GM21381 (cell line): ENCODE results near the gene ARMC6.
"Not testable (repeated sequence)": the region's sequence is repeated elsewhere in the genome, so short reads cannot be mapped to it uniquely, and the experiment has no call there.

Source experiments
- ATAC-seq: cut with Tn5 transposase; IDR thresholded peaks from one replicate; pipeline ENCODE4 v1.9.1; 2021; ENCODE audit warnings: mild to moderate bottlenecking, moderate library complexity; ENCODE audit not compliant: unreplicated experiment

ARMC6 gene

DNA sequence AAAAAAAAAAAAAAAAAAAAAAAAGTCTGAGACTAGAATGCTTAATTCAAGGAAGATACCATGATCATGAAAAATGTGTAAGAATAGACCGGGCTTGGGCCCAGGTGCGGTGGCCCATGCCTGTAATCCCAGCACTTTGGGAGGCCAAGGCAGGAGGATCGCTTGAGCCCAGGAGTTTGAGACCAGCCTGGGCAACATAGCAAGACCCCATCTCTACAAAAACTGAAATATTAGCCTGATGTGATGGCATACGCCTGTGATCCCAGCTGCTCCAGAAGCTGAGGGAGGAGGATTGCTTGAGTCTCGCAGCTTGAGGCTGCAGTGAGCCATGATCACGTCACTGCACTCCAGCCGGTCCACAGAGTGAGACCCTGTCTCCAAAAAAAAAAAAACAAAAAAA is 73.5 kb downstream of the ARMC6 start:
- ATAC-seq, result not testable (repeated sequence)

DNA sequence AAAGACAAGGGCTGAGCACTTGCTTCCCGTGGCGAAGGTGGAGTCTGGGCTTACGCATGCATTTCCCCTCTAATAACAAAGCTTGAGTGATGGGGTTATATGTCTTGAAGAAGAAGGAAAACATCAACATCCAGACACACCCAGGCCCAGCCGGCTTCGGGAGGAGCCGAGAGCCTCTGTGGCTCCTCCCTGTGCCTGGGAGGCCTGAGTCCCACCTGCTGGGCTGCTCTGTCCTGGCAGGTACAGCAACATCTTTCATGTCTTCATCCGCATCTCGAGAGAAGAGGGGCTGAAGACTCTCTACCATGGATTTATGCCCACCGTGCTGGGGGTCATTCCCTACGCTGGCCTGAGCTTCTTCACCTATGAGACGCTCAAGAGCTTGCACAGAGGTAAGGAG is 74.3 kb downstream of the ARMC6 start:
- no peak for ATAC-seq
